HepG2 (cell line): ENCODE data around the gene DNAJC7. TPM values are rescaled to one million over a fixed set of nuclear protein-coding genes. Genes with fewer than 3 reads are reported as not detected.

Experiments
- AKAP8 ChIP-seq: sonication (generic); formaldehyde crosslinking; IDR thresholded peaks from 2 replicates; pipeline ENCODE4 v1.5.1; 2020; ENCODE audit warnings: mild to moderate bottlenecking, missing genetic modification reagents
- ASH2L ChIP-seq: fragments of 300-600, 200-600 bp; sonication (generic); IDR thresholded peaks from 2 replicates; pipeline ENCODE4 v1.7.0; 2017; ENCODE audit warnings: low read depth, mild to moderate bottlenecking, moderate library complexity, mixed read lengths, low read length; ENCODE audit not compliant: insufficient read length
- ATRX ChIP-seq: sonication (generic); formaldehyde crosslinking; IDR thresholded peaks from 2 replicates; pipeline ENCODE4 v1.4.0; 2020; ENCODE audit warnings: missing genetic modification reagents, borderline replicate concordance
- GATAD1 ChIP-seq: IDR thresholded peaks from 2 replicates; pipeline ENCODE4 v1.6.1; 2016; ENCODE audit warnings: missing genetic modification reagents, missing compliant biosample characterization
- GPBP1L1 ChIP-seq: sonication (generic); formaldehyde crosslinking; IDR thresholded peaks from 2 replicates; pipeline ENCODE4 v1.5.0; 2020; ENCODE audit warnings: mild to moderate bottlenecking, missing genetic modification reagents
- HMGXB3 ChIP-seq: sonication (generic); formaldehyde crosslinking; IDR thresholded peaks from 2 replicates; pipeline ENCODE4 v1.4.0; 2020; ENCODE audit warnings: missing genetic modification reagents, borderline replicate concordance
- KDM4B ChIP-seq: sonication (generic); formaldehyde crosslinking; IDR thresholded peaks from 2 replicates; pipeline ENCODE4 v1.4.0; 2020; ENCODE audit warnings: missing genetic modification reagents
- MTERF4 ChIP-seq: sonication (generic); formaldehyde crosslinking; IDR thresholded peaks from 2 replicates; pipeline ENCODE4 v1.8.0; 2023; ENCODE audit warnings: mild to moderate bottlenecking, missing genetic modification reagents
- NCOA5 ChIP-seq: sonication (generic); formaldehyde crosslinking; IDR thresholded peaks from 2 replicates; pipeline ENCODE4 v1.4.0; 2020; ENCODE audit warnings: missing genetic modification reagents
- PHF8 ChIP-seq: sonication (generic); formaldehyde crosslinking; IDR thresholded peaks from 2 replicates; pipeline ENCODE4 v1.5.0; 2020; ENCODE audit warnings: missing genetic modification reagents
- TFDP2 ChIP-seq: sonication (generic); formaldehyde crosslinking; IDR thresholded peaks from 2 replicates; pipeline ENCODE4 v1.4.0; 2020; ENCODE audit warnings: missing genetic modification reagents
- U2AF1 ChIP-seq: fragments of 200-400 bp; formaldehyde crosslinking; optimal IDR thresholded peaks from 2 replicates; pipeline ENCODE3; 2017; ENCODE audit warnings: mild to moderate bottlenecking, low read depth, low read length
- ZBTB4 ChIP-seq: sonication (generic); formaldehyde crosslinking; IDR thresholded peaks from 2 replicates; pipeline ENCODE4 v1.4.0; 2020; ENCODE audit warnings: missing genetic modification reagents, mild to moderate bottlenecking, borderline replicate concordance
- ZNF280B ChIP-seq: sonication (generic); formaldehyde crosslinking; IDR thresholded peaks from 2 replicates; pipeline ENCODE4 v1.5.0; 2020; ENCODE audit warnings: missing genetic modification reagents, mild to moderate bottlenecking, borderline replicate concordance
- ZNF367 ChIP-seq: sonication (generic); formaldehyde crosslinking; IDR thresholded peaks from 2 replicates; pipeline ENCODE4 v1.4.0; 2020; ENCODE audit warnings: missing genetic modification reagents, borderline replicate concordance
- ZNF629 ChIP-seq: sonication (generic); formaldehyde crosslinking; conservative IDR thresholded peaks from 2 replicates; pipeline ENCODE4 v1.5.0; 2020; ENCODE audit warnings: missing genetic modification reagents
- ZNF652 ChIP-seq: IDR thresholded peaks from 2 replicates; pipeline ENCODE4 v1.6.1; 2016; ENCODE audit warnings: low read depth, borderline replicate concordance
- ZNF766 ChIP-seq: sonication (generic); formaldehyde crosslinking; IDR thresholded peaks from 2 replicates; pipeline ENCODE4 v1.5.0; 2020; ENCODE audit warnings: missing genetic modification reagents, borderline replicate concordance
- polyA plus RNA-seq, 8 experiments: library from polyadenylated mRNA; depleted of rRNA in 3 of 8; stranded (reverse) in 7 of 8; unstranded in 1 of 8; fragments of >200 nt; fragmentation: Illumina TruSeq in 4 of 8; extraction: Trizol in 4 of 8; gene quantifications; 2 replicates each; pipeline versions ENCODE4 v1.2.1 to v1.2.3, GENCODE V29; 2011 to 2016; ENCODE audit warnings: low read depth in 4 of 8, missing spikeins in 1 of 8, mixed read lengths in 1 of 8; ENCODE audit not compliant: insufficient read depth in 1 of 8
- total RNA-seq, 5 experiments: library from RNA; depleted of rRNA; stranded (reverse); fragments of >200 nt; fragmentation: Illumina TruSeq; extraction: Trizol; gene quantifications; 2 replicates each; pipeline ENCODE4 v1.2.3, GENCODE V29; 2016; ENCODE audit warnings: low read depth in 1 of 5

Gene DNAJC7
- total and polyA plus RNA-seq, 2 of the 13 experiments (the other 11 are each of a cell fraction or from before 2014, with no cell fraction given), result 47.7 to 132 TPM

GRCh38 chr17:42028791-42029127 lies 11.5 kb upstream of the DNAJC7 start (continued):
- no peak for TF ChIP-seq AKAP8
- TF ChIP-seq PHF8 (CRISPR knock-in tag), result peak; percentile 8; the same call in 1 of the 2 replicates
- TF ChIP-seq ZNF652 (CRISPR knock-in tag), result no peak
- no peak for TF ChIP-seq ZNF629 (CRISPR knock-in tag)
- TF ChIP-seq KDM4B (CRISPR knock-in tag), result no peak
- no peak for TF ChIP-seq ZNF367
- TF ChIP-seq ASH2L, result no peak
- no peak for TF ChIP-seq NCOA5
- 0 out of 2 replicates have a peak, but pooled peaks have one; percentile 0 for TF ChIP-seq ZBTB4
- peak; percentile 51; the same call in 1 of the 2 replicates for TF ChIP-seq ZNF280B (CRISPR knock-in tag)
- TF ChIP-seq U2AF1, result no peak
- TF ChIP-seq TFDP2 (CRISPR knock-in tag), result no peak
- no peak for TF ChIP-seq ZNF766 (CRISPR knock-in tag)
- TF ChIP-seq ATRX (CRISPR knock-in tag), result no peak
- TF ChIP-seq GPBP1L1 (CRISPR knock-in tag), result no peak
- TF ChIP-seq HMGXB3 (CRISPR knock-in tag), result no peak
- TF ChIP-seq GATAD1 (CRISPR knock-in tag), result no peak
- no peak for TF ChIP-seq MTERF4
